Measurements from ENCODE around the gene DVL1. TPM values are rescaled to one million over a fixed set of nuclear protein-coding genes. Genes with fewer than 3 reads are reported as not detected.

The DVL1 gene
- total RNA-seq: 66.0 TPM
- long read RNA-seq, transcript DVL1-201 (15 exons, 3,239 nt): minor isoform, 28 of 233 reads
- long read RNA-seq, transcript DVL1-202 (15 exons, 2,926 nt): major isoform, 106 of 233 reads
- long read RNA-seq, partial matches to known transcripts: 37 of 233 reads
- long read RNA-seq, other reads (novel, unspliced or antisense): 61 of 233 reads

DNA sequence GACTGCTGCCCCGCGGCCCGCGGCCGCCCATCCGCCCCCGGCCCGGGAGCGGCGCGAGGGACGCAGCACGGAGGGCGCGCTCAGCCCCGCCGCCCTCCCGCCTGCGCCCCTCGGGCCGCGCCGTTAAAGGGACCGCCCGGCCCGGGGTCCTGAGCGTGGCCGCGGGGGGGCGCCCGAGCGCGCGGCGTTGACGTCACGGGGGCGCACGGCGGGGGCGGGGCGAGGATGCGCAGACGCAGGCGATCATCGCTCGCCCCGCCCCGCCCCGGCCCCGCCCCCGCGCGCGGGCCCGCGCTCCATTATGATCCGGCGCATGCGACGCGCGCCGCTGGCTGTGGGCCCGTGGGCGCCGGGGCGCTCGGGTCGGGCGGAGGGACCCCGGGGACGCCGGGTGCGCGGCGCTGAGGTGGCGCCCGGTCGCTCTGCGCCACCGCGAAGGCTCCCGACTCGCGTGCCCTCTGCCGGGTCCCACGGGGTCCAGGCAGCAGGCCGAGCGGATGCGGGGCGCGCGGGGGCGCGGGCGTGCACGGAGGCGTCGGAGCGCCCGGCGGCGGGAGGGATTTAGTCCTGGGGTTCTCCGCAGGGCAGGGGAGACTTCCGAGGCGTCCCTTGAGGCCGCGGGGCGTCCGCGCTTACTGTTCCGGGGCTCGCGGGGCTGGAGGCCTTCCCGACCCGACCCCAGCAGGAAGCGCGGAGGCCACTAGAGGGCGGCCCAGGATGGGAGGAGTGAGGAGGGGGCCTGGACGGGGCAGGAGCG is at the start of gene DVL1:
Gene DVL1 (minus strand): TSS at position 163 of the 757 bp plus-strand sequence. CDS start 353 bp downstream, outside the sequence.
- ATAC-seq (peak; percentile 66), DNase-seq (peak; percentile 86)
- Histone ChIP-seq H3K9me3 (no peaks in the 10 kb centered on the region), H3K4me3 (peak within 1 kb of the TSS; percentile 65), H3K27me3 (peaks cover 11% of the 10 kb centered on the region), H3K36me3 (no peaks in the 10 kb centered on the region), H3K27ac (peak within 1 kb of the TSS; percentile 84), H3K4me1 (peaks cover 45% of the 10 kb centered on the region)
- TF ChIP-seq, protein P1, sequence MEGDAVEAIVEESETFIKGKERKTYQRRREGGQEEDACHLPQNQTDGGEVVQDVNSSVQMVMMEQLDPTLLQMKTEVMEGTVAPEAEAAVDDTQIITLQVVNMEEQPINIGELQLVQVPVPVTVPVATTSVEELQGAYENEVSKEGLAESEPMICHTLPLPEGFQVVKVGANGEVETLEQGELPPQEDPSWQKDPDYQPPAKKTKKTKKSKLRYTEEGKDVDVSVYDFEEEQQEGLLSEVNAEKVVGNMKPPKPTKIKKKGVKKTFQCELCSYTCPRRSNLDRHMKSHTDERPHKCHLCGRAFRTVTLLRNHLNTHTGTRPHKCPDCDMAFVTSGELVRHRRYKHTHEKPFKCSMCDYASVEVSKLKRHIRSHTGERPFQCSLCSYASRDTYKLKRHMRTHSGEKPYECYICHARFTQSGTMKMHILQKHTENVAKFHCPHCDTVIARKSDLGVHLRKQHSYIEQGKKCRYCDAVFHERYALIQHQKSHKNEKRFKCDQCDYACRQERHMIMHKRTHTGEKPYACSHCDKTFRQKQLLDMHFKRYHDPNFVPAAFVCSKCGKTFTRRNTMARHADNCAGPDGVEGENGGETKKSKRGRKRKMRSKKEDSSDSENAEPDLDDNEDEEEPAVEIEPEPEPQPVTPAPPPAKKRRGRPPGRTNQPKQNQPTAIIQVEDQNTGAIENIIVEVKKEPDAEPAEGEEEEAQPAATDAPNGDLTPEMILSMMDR (IDR thresholded peaks at IDR 0.05): peak; percentile 42
- intact Hi-C loops (cut with DNase I): no loop called here

DNA sequence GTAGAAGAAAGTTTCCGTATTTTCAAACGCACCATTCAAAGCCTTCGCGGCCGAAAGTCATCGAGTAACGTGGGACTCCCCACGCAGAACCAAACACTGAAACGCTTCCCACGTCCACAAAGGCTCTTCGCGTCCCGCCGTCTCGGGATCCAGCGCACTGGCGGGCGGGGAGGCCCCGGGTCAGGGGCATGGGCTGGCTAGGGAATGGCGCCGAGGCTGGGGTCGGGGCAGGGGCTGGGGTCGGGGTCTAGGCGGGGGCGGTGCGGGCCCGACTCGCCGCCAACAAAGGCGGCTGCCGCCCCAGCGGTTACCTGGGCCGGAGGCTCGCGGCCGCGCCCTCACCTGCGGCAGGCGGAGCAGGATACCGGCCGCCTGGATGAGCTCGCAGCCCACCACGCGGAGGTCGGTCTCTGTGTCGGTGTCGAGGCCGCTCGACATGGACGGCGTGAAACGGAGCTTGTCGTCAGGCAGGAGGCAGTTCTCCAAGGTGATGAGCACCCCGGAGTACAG is 49.5 kb upstream of the DVL1 start:
- Histone ChIP-seq H3K9me3 (no peaks in the 10 kb centered on the region), H3K4me1 (peaks cover 22% of the 10 kb centered on the region), H3K4me3 (peak overlapping the region; percentile 99), H3K27ac (peak overlapping the region; percentile 94), H3K27me3 (no peaks in the 10 kb centered on the region), H3K36me3 (peaks cover 71% of the 10 kb centered on the region)
- DNase-seq (no peak), ATAC-seq (peak; percentile 1)
- TF ChIP-seq, protein P1 (IDR thresholded peaks at IDR 0.05): no peak
- intact Hi-C loops (cut with DNase I): no loop called here

DNA sequence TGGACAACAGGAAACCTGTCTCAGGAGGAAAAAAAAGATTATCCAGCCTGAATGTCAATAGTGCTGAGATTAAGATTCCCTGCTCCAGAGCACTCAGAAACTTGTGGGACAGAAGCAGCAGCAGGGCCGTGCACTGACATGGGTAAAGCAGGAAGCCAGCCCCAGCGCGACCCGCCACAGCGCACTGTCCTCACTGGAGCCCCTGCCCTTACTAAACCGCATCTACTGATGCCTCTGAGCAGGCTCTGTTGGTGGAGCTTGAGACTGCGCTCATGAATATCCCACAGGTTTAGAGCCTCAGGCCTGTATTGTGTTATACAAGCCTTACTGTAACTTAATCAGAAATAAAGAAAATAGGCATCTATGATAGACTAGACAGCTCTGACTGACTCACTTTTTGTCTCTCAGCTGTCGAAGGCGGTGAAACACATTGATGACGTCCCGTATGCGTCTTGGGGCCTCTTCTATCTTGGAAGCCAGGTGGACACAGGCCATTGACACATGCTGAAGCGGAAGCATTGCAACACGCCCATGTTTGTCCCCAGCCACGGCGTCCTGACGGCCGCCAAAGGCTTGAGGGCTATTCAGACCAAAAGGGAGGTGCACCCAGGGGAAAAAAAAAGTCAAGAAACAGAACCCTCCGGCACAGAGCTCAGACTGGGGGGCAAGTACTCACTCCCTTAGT is 48.8 kb upstream of the DVL1 start:
- intact Hi-C loops (cut with DNase I): no loop called here
- H3K9me3 ChIP-seq: no peaks in the 10 kb centered on the region
- H3K27ac ChIP-seq: peak overlapping the region; percentile 94
- ATAC-seq: no peak
- H3K4me3 ChIP-seq: peak overlapping the region; percentile 99
- H3K27me3 ChIP-seq: no peaks in the 10 kb centered on the region
- peaks cover 22% of the 10 kb centered on the region for H3K4me1 ChIP-seq
- TF ChIP-seq, protein P1 (IDR thresholded peaks at IDR 0.05): no peak
- peaks cover 71% of the 10 kb centered on the region for H3K36me3 ChIP-seq
- DNase-seq: no peak

DNA sequence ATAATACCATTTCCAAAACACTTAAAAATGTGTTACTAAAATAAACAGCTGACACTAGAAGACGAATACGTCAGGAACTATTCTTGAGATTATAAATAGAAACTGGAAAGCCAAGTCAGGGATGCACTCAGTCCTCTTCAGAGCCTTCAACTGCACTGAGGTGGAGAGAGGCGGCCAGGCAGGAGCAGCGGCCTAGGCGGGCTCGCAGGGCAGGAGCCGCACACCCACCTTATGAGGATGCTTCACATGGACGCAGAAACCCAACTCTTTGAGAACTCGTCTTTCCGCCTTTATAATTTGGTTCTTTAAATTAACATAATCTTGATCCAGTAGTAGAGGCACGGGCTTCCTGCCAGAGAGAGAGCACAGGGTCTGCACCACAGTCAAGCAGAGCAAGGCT is 45.9 kb upstream of the DVL1 start:
- intact Hi-C loops (cut with DNase I): no loop called here
- no peaks in the 10 kb centered on the region for H3K9me3 ChIP-seq

DNA sequence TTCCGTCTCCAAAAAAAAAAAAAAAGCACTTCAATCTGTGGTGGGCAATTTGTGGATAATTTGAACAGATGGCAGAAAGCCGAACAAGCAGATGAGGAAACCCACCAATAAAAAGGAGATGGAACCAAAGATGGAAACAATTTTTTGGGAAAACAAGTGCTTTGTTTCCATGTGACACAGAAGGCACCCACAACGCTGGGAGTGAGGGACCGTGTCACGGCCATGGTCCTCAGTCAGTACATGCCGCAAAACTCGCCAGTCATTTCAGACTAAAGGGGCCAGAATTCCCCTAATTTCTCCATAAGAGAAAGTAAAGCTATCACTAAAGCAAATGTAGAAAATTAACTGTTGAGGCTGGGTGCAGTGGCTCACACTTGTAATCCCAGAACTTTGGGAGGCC is 44.9 kb upstream of the DVL1 start:
- Histone ChIP-seq H3K27me3 (no peaks in the 10 kb centered on the region), H3K36me3 (peaks cover 85% of the 10 kb centered on the region), H3K27ac (no peak overlapping the region), H3K4me1 (peaks cover 11% of the 10 kb centered on the region), H3K4me3 (no peak overlapping the region), H3K9me3 (no peaks in the 10 kb centered on the region)
- no peak for ATAC-seq
- intact Hi-C loops (cut with DNase I): no loop called here
- TF ChIP-seq, protein P1 (IDR thresholded peaks at IDR 0.05): no peak
- DNase-seq: no peak

More for the DNA sequence above, 45.9 kb upstream of the DVL1 start:
- Histone ChIP-seq H3K27ac (no peak overlapping the region), H3K4me3 (no peak overlapping the region), H3K4me1 (peaks cover 14% of the 10 kb centered on the region), H3K36me3 (peaks cover 74% of the 10 kb centered on the region), H3K27me3 (no peaks in the 10 kb centered on the region)
- ATAC-seq: no peak
- TF ChIP-seq, protein P1 (IDR thresholded peaks at IDR 0.05): no peak
- no peak for DNase-seq

All from upper lobe of right lung (tissue), 1 donor.